Hippocampal formation (tissue), 2 donors: ENCODE data around the gene RELN.
"Not testable (repeated sequence)": the region's sequence is repeated elsewhere in the genome, so short reads cannot be mapped to it uniquely, and the experiment has no call there.

Experiments used
- DNase-seq, 2 donors: peaks; one replicate each; lab custom pipeline; 2025; lab: John Stamatoyannopoulos, UW

The RELN gene

DNA sequence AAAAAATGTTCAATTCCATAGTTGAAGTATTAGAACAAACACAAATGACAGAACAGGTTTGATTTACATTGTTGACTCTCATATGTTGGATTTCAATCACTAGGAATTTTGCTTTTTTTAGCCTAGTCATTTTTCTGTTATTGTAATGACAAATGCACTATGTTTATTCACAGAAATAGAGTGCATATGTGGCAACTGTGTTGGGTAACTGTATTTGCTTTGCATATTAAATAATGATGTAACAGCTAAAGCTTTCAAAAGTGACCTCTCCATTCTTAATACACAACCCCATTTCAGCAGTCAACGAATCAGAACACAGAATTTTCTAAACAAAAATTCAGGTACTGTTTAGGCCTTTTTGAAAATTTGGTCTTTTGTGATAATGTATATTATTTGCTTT lies 489.5 kb downstream of the RELN start:
- DNase-seq = no peak

GRCh38 chr7:103487419-103487818 lies 502.0 kb downstream of the RELN start:
- DNase-seq = no peak

- not testable (repeated sequence) for DNase-seq
Observed at GRCh38 chr7:103486873-103487272, 502.6 kb downstream of the RELN start.

DNA sequence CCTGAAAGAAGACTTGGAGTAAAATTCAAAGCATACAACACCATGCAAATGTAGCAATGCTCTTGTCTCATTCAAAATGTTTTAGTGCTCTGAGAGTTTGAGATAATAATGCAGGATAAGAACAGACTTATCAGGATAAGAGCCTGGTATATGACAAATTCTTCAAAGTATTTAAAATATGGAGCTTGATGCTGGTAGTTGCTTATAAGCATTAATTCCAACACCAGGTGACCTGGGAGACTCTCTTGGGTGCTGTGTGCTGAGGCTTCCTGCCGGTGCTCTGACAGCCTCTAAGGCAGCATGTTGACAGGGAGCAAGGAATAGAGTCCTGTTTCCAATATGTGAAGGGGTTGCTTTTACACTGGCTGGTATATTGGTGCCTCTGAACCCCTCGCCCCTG lies 508.7 kb downstream of the RELN start:
- DNase-seq = no peak

DNA sequence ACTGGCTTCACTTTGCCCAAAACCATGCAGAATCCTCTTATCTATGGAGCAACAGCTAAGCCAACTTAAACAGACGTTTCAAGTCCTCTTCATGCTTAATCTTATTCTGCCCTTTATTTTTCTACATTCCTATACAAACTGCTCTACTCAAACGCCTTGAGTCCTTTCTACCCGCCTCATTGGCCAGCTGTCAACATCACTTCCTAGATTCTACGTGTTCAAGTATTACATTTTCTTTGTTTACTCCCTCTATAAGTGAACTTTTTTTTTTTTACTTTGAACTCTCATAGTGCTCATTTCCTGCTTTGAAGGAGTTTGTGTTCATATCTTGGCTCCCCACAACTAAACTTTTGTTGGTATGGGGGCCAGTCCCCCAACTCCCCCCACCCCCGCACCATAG lies 514.5 kb downstream of the RELN start:
- no peak for DNase-seq

- no peak for DNase-seq
Observed at GRCh38 chr7:103469095-103469948, 520.1 kb downstream of the RELN start.

GRCh38 chr7:103466814-103467213 lies 522.6 kb downstream of the RELN start:
- no peak for DNase-seq

- DNase-seq = no peak
Observed at GRCh38 chr7:103462358-103462757, 527.1 kb downstream of the RELN start.

GRCh38 chr7:103447073-103447960 lies 542.1 kb downstream of the RELN start:
- DNase-seq = peak; percentile 14 to 29

- no peak for DNase-seq
Observed at GRCh38 chr7:103446049-103446520, 543.4 kb downstream of the RELN start, which contains the start of gene SLC26A5. SLC26A5 (minus strand) TSS chr7:103446207; CDS start chr7:103421514, 24,693 bp downstream.

- no peak for DNase-seq
Observed at GRCh38 chr7:103445228-103446048, 544.0 kb downstream of the RELN start.

DNA sequence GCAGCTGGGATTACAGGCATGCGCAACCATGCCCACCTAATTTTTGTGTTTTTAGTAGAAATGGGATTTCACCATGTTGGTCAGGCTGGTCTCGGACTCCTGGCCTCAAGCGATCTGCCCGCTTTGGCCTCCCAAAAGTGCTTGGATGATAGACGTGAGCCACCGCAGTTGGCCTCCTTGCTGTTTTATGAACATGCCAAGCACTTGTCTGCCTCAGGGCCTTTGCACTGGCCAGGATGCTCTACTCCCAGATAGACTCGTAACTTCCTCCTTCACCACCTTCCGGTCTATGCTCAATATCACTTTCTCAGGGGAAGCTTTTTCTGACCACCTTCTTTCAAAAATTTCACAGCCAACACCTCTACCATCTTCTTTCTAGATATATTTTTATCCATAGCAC lies 549.8 kb downstream of the RELN start:
- no peak for DNase-seq

- DNase-seq = no peak
Observed at GRCh38 chr7:103437623-103438022, 551.8 kb downstream of the RELN start.

DNA sequence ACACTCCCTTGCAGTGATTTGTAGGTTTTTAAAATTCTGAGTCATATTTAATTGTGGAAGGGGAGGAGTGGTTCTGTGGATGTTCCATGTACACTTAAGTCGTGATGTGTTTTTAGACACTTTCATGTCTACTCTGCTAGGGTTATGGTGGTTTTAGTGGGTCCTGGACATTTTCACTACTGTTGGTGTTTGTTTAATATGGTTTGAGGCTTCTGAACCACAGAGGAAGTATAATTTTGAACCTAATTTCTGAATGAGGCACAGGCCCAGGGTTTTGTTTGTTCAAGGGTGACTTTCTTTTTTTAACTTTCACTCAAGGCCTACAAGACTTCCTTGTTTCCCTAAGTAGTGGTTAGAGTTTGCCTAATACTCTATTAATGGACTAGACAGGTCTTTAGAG lies 556.7 kb downstream of the RELN start:
- no peak for DNase-seq

DNA sequence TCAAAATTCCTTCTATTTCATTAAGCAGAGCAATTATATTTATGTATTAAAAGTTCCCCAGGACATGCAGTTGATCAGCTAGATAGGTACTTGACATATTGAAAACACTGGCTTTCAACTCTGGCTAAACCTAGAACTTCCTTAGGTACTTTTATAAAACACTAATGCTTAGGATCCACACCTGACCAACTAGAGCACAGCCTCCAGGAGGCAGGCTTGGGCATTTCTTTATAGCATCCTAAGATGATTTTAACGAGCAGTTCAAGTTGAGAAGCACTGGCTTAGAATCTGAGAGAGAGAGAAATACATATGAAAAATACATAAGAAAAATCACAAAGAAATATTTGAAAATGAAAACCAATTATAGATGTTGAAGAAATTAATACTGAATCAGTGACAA lies 564.3 kb downstream of the RELN start:
- DNase-seq = no peak

- DNase-seq = no peak
Observed at GRCh38 chr7:103423467-103424179, 565.8 kb downstream of the RELN start.
